Measurements from ENCODE around the gene ZNF275.
A peak's percentile ranks its signal among the peaks of the same experiment; 100 is the strongest.
"Not testable (repeated sequence)": the region's sequence is repeated elsewhere in the genome, so short reads cannot be mapped to it uniquely, and the experiment has no call there.

ZNF275 gene

DNA sequence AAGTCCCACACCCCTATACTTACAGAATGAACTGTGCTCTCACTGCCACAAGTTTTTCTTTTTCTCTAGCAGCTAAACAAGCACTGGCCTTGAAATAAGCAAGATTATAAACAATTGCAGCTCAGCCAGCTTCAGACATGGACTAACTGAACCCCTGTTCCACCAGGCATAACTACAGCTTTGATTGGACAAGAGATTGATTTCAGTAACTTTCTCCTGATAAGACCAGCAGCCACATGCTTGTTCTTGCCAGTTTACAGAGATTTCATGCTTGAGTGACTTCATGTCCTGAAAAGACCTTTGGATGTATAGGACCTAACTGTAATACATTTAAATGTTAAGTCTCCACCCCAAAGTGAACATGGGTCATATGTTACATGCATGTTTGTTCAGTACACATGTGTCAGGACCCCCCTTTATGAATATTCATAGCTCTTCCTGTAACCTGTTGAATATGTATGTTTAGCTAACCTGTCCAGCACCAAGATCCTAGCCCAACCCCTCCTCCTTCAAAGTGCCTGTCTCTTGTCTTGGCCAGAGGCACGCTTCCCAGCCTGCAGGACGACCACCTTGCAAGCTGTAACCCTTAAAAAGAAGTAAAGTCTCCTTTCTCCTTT lies 27.9 kb downstream of the ZNF275 start:
- DNase-seq (ENCODE audit: low spot score) = no peak

GRCh38 chrX:153365670-153366069 lies 31.7 kb downstream of the ZNF275 start:
- DNase-seq (ENCODE audit: low spot score) = no peak

GRCh38 chrX:153366119-153366518 lies 32.2 kb downstream of the ZNF275 start:
- no peak for DNase-seq (ENCODE audit: low spot score)

- DNase-seq (ENCODE audit: low spot score) = no peak
Measured at GRCh38 chrX:153366878-153367538, 33.1 kb downstream of the ZNF275 start.

DNA sequence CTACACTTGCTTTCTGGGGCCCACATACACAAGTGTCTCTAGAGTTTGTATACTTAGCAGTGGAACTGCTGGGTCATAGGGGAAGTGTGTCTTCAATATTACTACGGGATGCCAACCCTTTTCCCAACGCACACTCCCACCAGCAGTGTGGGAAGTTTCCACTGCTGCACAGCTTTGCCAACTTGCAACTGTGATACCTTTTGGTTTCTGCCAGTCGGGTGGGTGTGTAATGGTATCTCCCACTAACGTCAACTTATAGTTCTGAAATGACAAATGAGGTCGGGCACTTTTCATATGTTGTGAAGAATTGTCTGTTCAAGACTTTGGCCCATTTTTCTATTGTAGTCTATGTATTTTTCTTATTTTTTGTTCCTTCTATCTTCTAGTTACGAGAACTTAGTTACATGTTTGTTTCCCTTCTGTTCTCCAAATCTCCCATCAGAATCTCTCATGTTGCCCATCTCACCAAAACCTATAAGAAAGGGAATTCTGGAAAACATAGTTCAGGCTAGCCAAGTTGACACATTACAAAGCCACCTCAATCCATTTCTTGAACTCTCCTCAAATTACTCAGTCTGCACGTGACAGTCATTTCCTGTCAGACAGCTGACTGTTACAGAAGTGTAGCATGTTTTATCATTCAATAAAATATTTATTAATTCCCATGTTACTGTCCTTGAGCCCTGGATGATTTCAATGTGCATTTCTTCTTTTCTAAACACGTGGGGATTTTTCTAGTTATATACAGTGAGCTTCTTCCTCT lies 36.5 kb downstream of the ZNF275 start:
- peak; percentile 10 for DNase-seq (ENCODE audit: low spot score)

GRCh38 chrX:153371256-153371655 lies 37.3 kb downstream of the ZNF275 start:
- no peak for DNase-seq (ENCODE audit: low spot score)

DNA sequence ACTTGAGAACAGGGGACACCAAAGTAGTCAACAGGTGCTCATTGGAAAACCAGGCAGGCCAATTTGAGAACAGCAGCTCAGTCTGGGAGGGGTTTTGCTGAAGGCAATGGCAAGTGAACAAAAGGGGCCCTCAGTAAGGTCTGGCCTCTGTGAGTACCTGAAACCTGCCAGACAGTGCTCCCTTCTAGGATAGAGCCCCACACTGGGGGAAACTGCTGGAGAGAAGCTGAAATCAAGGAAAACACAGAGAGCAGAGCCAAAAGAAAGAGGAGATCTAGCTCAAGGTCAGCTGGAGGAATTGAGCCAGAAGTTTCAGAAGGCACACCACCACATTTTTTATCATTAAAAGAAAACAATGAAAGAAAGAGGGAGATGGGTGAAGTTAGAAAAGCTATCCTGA lies 39.0 kb downstream of the ZNF275 start:
- DNase-seq (ENCODE audit: low spot score) = no peak

DNA sequence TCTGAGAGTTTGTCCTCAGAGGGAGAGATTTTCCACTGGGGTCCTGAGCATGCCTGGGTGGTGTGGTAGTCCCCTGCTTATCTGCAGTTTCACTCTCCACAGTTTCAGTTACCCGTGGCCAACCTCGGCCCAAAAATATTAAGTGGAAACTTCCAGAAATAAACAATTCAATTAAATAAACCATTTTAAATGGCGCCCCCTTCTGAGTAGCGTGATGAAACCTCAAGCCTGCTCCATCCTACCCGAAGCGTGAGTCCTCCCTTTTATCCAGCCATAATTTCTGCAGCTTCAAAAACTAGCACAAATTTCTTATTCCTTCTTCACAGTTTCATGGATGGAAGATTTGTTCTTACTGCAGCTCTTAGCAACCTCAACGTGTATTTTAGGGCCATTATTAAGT lies 40.5 kb downstream of the ZNF275 start:
- no peak for DNase-seq (ENCODE audit: low spot score)

DNA sequence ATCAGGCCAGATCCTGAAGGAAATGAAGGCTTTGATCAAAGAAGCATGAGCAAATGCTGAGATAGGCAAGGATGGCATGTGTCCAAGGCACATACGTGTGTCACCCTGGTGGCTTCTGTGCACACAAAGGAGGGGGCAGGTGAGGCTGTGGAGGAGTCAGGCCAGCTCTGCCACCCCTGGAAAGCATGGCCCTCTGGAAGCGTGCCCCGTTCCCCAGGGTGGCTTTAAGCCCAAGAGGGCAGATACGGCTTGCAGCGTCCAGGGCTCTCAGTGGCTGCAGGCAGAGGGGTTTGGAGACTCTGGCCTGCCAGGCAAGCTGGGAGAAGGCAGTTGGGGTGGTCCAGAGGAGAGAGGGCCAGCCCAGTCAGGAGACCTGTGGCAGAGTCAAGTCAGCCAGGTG lies 41.6 kb downstream of the ZNF275 start:
- no peak for DNase-seq (ENCODE audit: low spot score)

DNA sequence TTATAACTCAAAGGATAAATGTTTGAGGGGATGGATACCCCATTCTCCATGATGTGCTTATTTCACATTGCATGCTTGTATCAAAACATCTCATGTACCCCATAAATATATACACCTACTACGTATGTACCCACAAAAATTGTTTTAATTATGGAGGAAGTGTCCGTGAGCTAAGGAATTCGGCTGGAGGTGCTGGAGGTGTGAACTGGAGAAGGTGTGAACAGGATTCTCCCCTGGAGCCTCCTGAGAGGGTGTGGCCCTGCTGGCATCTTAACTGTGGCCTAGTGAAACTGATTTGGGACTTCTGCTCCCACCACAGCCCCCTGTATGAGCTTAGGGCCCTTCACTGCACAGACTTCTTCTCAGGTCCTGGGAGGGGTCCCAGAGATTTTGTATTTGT lies 43.8 kb downstream of the ZNF275 start:
- no peak for DNase-seq (ENCODE audit: low spot score)

DNA sequence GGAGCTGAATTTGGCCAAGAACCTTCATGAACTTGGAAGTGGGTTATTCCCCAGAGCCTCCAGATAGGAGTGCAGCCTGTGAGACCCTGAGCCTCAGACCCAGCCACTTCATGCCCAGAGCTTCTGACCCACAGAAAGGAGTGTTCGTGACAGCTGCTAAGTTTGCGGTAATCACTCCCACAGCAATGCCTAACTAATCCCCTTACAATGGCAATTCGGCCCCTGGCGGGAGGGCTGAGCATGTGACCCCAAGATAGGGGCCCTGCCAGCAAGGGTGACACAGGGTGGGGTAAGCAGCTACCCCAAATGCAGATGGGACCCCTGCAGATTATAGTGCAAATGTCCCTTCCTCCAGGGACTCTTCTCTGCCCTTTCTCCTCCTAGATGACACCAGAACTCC lies 44.7 kb downstream of the ZNF275 start:
- no peak for DNase-seq (ENCODE audit: low spot score)

- no peak for DNase-seq (ENCODE audit: low spot score)
Measured at GRCh38 chrX:153379508-153379907, 45.6 kb downstream of the ZNF275 start.

- DNase-seq (ENCODE audit: low spot score) = no peak
Measured at GRCh38 chrX:153379971-153380581, 46.1 kb downstream of the ZNF275 start.

DNA sequence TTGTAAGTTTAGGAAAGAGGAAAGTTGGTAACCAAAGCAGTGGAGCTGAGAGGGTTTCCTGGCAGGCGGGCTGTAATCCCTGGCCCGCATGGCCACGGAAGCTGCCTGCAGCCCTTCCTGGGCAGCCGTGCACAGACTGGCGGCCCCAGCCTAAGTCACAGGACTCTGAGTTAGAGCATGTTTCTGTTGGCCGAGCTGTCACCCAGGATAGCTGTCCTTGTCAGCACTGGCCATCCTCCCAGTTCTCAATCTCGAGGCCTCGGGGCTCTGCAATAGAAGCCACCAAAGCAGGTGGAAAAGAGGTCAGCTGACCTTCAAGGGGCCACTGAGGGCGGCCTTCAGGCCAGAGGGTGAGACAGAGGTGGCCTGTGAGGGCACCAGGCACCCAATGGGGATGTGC lies 46.7 kb downstream of the ZNF275 start:
- no peak for DNase-seq (ENCODE audit: low spot score)

- DNase-seq (ENCODE audit: low spot score) = no peak
Measured at GRCh38 chrX:153381684-153382532, 48.0 kb downstream of the ZNF275 start.

GRCh38 chrX:153382563-153383482 lies 48.9 kb downstream of the ZNF275 start:
- DNase-seq (ENCODE audit: low spot score) = no peak

DNA sequence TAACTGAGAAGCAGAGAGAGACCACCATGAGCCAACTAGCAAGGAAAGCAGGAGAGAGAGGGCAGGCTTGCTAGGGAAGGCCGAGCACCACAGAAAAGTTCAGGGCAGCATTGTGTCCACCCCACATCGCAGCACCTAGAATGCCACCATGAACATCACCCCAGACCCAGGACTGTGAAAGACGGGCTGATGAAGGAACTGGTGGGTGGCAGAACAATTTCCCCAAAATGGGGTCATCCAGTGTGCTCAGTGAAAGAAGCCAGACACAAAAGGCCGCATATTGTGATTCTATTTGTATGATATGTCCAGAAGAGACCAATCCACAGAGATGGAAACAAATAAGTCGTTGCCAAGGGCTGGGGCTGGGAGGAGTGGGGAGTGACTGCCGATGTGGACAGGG lies 50.4 kb downstream of the ZNF275 start:
- no peak for DNase-seq (ENCODE audit: low spot score)

- DNase-seq (ENCODE audit: low spot score) = not testable (repeated sequence)
Measured at GRCh38 chrX:153384973-153385372, 51.0 kb downstream of the ZNF275 start.

DNA sequence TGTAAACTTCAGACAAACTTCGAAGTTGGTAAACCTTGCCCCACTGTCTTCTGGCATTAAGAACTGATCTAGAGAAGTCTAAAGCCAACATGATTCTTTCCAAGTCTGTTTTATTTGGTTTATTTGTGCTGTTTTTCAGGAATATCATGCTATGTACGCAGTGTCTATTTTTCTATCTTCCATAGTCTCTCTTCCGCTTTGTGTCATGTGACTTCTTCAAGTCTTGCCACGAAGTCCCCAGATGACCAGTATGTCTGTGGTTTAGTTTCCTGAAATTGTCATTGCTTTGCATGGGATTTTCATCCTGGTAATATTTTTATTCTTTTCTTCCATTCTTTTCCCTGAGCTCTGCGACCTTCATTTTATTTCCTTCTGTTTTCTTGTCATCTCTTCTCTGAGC lies 52.1 kb downstream of the ZNF275 start:
- no peak for DNase-seq (ENCODE audit: low spot score)

DNA sequence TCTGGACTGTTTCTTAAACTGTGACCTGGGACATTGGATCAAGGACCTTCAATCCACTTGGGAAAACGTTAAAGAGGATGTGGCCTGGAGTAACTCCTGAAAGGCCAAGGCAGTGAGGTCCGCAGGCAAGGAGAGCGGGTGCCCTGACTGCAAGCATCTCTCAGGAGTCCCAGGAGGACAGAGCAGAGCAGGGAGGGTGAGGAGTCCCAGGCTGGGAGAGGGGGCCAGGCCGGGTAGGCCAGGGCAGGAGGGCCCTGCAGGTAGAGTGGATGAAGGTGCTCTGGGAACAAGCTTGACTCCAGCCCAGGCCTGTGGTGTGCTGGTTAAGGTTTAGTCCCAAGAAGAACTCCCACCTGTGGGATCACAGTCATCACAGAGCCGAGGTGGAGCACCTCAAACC lies 53.4 kb downstream of the ZNF275 start:
- DNase-seq (ENCODE audit: low spot score) = no peak
